Measurements from ENCODE around the gene HEXD.

- TF ChIP-seq, protein P1, sequence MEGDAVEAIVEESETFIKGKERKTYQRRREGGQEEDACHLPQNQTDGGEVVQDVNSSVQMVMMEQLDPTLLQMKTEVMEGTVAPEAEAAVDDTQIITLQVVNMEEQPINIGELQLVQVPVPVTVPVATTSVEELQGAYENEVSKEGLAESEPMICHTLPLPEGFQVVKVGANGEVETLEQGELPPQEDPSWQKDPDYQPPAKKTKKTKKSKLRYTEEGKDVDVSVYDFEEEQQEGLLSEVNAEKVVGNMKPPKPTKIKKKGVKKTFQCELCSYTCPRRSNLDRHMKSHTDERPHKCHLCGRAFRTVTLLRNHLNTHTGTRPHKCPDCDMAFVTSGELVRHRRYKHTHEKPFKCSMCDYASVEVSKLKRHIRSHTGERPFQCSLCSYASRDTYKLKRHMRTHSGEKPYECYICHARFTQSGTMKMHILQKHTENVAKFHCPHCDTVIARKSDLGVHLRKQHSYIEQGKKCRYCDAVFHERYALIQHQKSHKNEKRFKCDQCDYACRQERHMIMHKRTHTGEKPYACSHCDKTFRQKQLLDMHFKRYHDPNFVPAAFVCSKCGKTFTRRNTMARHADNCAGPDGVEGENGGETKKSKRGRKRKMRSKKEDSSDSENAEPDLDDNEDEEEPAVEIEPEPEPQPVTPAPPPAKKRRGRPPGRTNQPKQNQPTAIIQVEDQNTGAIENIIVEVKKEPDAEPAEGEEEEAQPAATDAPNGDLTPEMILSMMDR (IDR thresholded peaks at IDR 0.05), result peak in 3 of 6 experiments; percentile 22 to 30 (median 28)
- peak in 2 of 4 donors; percentile 24 to 58 for TF ChIP-seq POLR2A (IDR thresholded peaks at IDR 0.05)
These were observed at the start of gene HEXD, which contains the start of gene OGFOD3 for GRCh38 chr17:82418001-82418986.

Measured in esophagus squamous epithelium (tissue), 4 donors.